GM23338 (cell line): ENCODE measurements around the gene NDUFA7. TPM values are rescaled to one million over a fixed set of nuclear protein-coding genes. Genes with fewer than 3 reads are reported as not detected.
A peak's percentile ranks its signal among the peaks of the same experiment; 100 is the strongest.

Experiments
- ATAC-seq: fragments of 200-7000 bp; cut with Tn5 transposase; 3 replicates; pipeline ENCODE4 v1.9.1; 2020
- DNase-seq: peaks from one replicate; pipeline ENCODE4 v3.0.0-alpha.2; 2015; ENCODE audit warnings: low spot score
- H2AFZ ChIP-seq: fragments of 200-600 bp; sonication (generic); 2 replicates; pipeline ENCODE4 v1.8.0; 2016; ENCODE audit warnings: antibody characterized with exemption, mild to moderate bottlenecking, moderate library complexity
- H3F3A ChIP-seq: fragments of 200-600 bp; sonication (generic); replicated peaks from 2 replicates; pipeline ENCODE4 v1.8.0; 2017; ENCODE audit warnings: antibody characterized with exemption, mixed run types, low read depth
- H3K27ac ChIP-seq: fragments of 200-600 bp; sonication (generic); 2 replicates; pipeline ENCODE4 v1.6.1; 2016; ENCODE audit warnings: low read depth
- H3K27me3 ChIP-seq: fragments of 200-600 bp; sonication (generic); 2 replicates; pipeline ENCODE4 v1.8.0; 2016; ENCODE audit warnings: mild to moderate bottlenecking, mixed run types, moderate library complexity; ENCODE audit not compliant: insufficient read depth
- H3K36me3 ChIP-seq: fragments of 200-600 bp; sonication (generic); 2 replicates; pipeline ENCODE4 v1.8.0; 2016; ENCODE audit warnings: mild to moderate bottlenecking; ENCODE audit not compliant: insufficient read depth
- H3K4me1 ChIP-seq: fragments of 200-600 bp; sonication (generic); 2 replicates; pipeline ENCODE4 v1.8.0; 2016; ENCODE audit warnings: mild to moderate bottlenecking, moderate library complexity; ENCODE audit not compliant: insufficient read depth
- H3K4me2 ChIP-seq: fragments of 200-600 bp; sonication (generic); 2 replicates; pipeline ENCODE4 v1.7.1; 2017; ENCODE audit warnings: mixed run types
- H3K4me3 ChIP-seq: fragments of 200-600 bp; sonication (generic); 2 replicates; pipeline ENCODE4 v1.6.1; 2016; ENCODE audit warnings: mixed run types
- H3K79me2 ChIP-seq: fragments of 200-600 bp; sonication (generic); replicated peaks from 2 replicates; pipeline ENCODE4 v1.8.0; 2017; ENCODE audit warnings: mild to moderate bottlenecking; ENCODE audit not compliant: insufficient read depth
- H3K9me2 ChIP-seq: fragments of 200-600 bp; sonication (generic); 2 replicates; pipeline ENCODE4 v1.8.0; 2017; ENCODE audit not compliant: insufficient read depth
- H4K20me1 ChIP-seq: fragments of 200-600 bp; sonication (generic); replicated peaks from 2 replicates; pipeline ENCODE4 v1.8.0; 2017; ENCODE audit warnings: mild to moderate bottlenecking; ENCODE audit not compliant: insufficient read depth
- H3K27ac Mint-ChIP-seq: 2 replicates; pipeline ENCODE4 v1.8.0; 2020; ENCODE audit warnings: inconsistent platforms, mild to moderate bottlenecking, moderate library complexity, mixed read lengths
- H3K27me3 Mint-ChIP-seq: 3 replicates; pipeline ENCODE4 v1.8.0; 2022; ENCODE audit warnings: low read depth, mild to moderate bottlenecking, moderate library complexity, mixed read lengths, inconsistent platforms; ENCODE audit not compliant: insufficient read depth, poor library complexity
- H3K36me3 Mint-ChIP-seq: 3 replicates; pipeline ENCODE4 v1.8.0; 2021; ENCODE audit warnings: low read depth, mild to moderate bottlenecking, inconsistent platforms, moderate library complexity, mixed read lengths
- H3K4me1 Mint-ChIP-seq: 3 replicates; pipeline ENCODE4 v1.8.0; 2020; ENCODE audit warnings: mild to moderate bottlenecking, inconsistent platforms, mixed read lengths
- H3K4me3 Mint-ChIP-seq: 3 replicates; pipeline ENCODE4 v1.8.0; 2021; ENCODE audit warnings: moderate library complexity, mild to moderate bottlenecking, inconsistent platforms, mixed read lengths
- H3K9me3 Mint-ChIP-seq: 3 replicates; pipeline ENCODE4 v1.8.0; 2020; ENCODE audit warnings: moderate library complexity, mild to moderate bottlenecking, inconsistent platforms, mixed read lengths
- CREB1 ChIP-seq: fragments of 250-450 bp; sonication (Bioruptor Pico); IDR thresholded peaks from 2 replicates; pipeline ENCODE4 v1.5.0; 2020; ENCODE audit warnings: low read depth, mild to moderate bottlenecking, moderate library complexity
- EZH2 ChIP-seq: fragments of 200-600 bp; sonication (generic); IDR thresholded peaks from one replicate; pipeline ENCODE4 v1.8.0; 2017; ENCODE audit warnings: antibody characterized with exemption, mild to moderate bottlenecking, low read depth; ENCODE audit not compliant: unreplicated experiment
- EZH2phosphoT487 ChIP-seq: fragments of 200-600 bp; sonication (generic); IDR thresholded peaks from one replicate; pipeline ENCODE4 v1.8.1; 2018; ENCODE audit warnings: antibody characterized with exemption; ENCODE audit not compliant: unreplicated experiment
- JUNB ChIP-seq: IDR thresholded peaks from one replicate; pipeline ENCODE4 v1.6.1; 2016; ENCODE audit warnings: antibody characterized with exemption; ENCODE audit not compliant: unreplicated experiment
- NANOG ChIP-seq: IDR thresholded peaks from 2 replicates; pipeline ENCODE4 v1.6.1; 2016; ENCODE audit warnings: antibody characterized with exemption, borderline replicate concordance
- POLR2AphosphoS5 ChIP-seq: IDR thresholded peaks from 2 replicates; pipeline ENCODE4 v1.6.1; 2016; ENCODE audit warnings: antibody characterized with exemption, low read depth
- REST ChIP-seq: IDR thresholded peaks from one replicate; pipeline ENCODE4 v1.6.1; 2018; ENCODE audit warnings: antibody characterized with exemption; ENCODE audit not compliant: unreplicated experiment
- STAT1 ChIP-seq: IDR thresholded peaks from one replicate; pipeline ENCODE4 v1.6.1; 2016; ENCODE audit warnings: antibody characterized with exemption; ENCODE audit not compliant: unreplicated experiment
- ZNF114 ChIP-seq: fragments of 250-450 bp; sonication (Bioruptor Pico); IDR thresholded peaks from 2 replicates; pipeline ENCODE4 v1.5.0; 2020; ENCODE audit warnings: mild to moderate bottlenecking, moderate library complexity
- ZNF331 ChIP-seq: fragments of 250-450 bp; sonication (Bioruptor Pico); IDR thresholded peaks from 2 replicates; pipeline ENCODE4 v1.5.0; 2020; ENCODE audit warnings: low read depth, mild to moderate bottlenecking, moderate library complexity
- ZNF462 ChIP-seq: fragments of 250-450 bp; sonication (Bioruptor Pico); IDR thresholded peaks from 2 replicates; pipeline ENCODE4 v1.5.0; 2020; ENCODE audit warnings: mild to moderate bottlenecking, moderate library complexity
- polyA plus RNA-seq: library from polyadenylated mRNA; unstranded; fragments of >200 nt; fragmentation: Nextera tagmentation; extraction: Ambion mirVana; gene quantifications from 2 replicates; pipeline ENCODE4 v1.2.1, GENCODE V29; 2016
- total RNA-seq: library from RNA; depleted of rRNA; stranded (reverse); fragments of >200 nt; shearing (Covaris generic); gene quantifications from 2 replicates; pipeline ENCODE4 v1.2.3, GENCODE V29; 2014
- TF ChIP-seq, protein P1 (sequence below): IDR thresholded peaks from 2 replicates; pipeline ENCODE4 v1.6.1; 2016; ENCODE audit warnings: antibody characterized with exemption
- TF ChIP-seq, protein P2 (sequence below), 2 experiments: fragments of 200-600 bp in 1 of 2; sonication (generic) in 1 of 2; conservative IDR thresholded peaks; 2 replicates each; pipeline versions ENCODE4 v1.5.1 to v1.6.1; 2016 to 2017; ENCODE audit warnings: antibody characterized with exemption in 2 of 2, low read depth in 2 of 2, mild to moderate bottlenecking in 2 of 2, moderate library complexity in 1 of 2

NDUFA7 gene
- total and polyA plus RNA-seq, 2 experiments from 2014 or later: 35.1 to 344 TPM

DNA sequence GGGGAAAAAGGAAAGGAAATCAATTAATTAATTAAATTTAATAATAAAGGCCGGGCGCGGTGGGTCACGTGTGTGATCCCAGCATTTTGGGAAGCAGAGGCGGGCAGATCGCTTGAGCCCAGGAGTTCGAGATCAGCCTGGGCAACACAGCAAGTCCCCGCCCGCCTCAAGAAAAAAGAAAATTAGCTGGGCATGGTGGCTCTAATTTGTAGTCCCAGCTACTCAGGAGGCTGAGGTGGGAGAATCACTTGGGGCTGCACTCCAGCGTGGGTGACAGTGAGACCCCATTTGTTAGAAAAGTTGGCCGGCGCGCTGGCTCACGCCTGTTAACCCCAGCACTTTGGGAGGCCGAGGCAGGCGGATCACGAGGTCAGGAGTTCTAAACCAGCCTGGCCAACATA lies 12.3 kb downstream of the NDUFA7 start:
- no peaks in the 10 kb centered on the region for H3K27me3 ChIP-seq
- Mint-ChIP-seq H3K9me3 (no peaks in the 10 kb centered on the region), H3K27me3 (peaks cover 14% of the 10 kb centered on the region), H3K27ac (peak overlapping the region; percentile 71; the same call in 1 of the 2 replicates), H3K4me3 (peak overlapping the region; percentile 90), H3K4me1 (peaks cover 13% of the 10 kb centered on the region), H3K36me3 (peaks cover 47% of the 10 kb centered on the region)
- H2AFZ ChIP-seq: no peak overlapping the region
- TF ChIP-seq ZNF331 (CRISPR knock-in tag) (no peak), STAT1 (no peak), ZNF462 (no peak), EZH2phosphoT487 (no peak), NANOG (no peak), CREB1 (CRISPR knock-in tag) (no peak), POLR2AphosphoS5 (no peak), JUNB (no peak), EZH2 (no peak), REST (no peak), ZNF114 (CRISPR knock-in tag) (no peak)
- TF ChIP-seq, protein P1, sequence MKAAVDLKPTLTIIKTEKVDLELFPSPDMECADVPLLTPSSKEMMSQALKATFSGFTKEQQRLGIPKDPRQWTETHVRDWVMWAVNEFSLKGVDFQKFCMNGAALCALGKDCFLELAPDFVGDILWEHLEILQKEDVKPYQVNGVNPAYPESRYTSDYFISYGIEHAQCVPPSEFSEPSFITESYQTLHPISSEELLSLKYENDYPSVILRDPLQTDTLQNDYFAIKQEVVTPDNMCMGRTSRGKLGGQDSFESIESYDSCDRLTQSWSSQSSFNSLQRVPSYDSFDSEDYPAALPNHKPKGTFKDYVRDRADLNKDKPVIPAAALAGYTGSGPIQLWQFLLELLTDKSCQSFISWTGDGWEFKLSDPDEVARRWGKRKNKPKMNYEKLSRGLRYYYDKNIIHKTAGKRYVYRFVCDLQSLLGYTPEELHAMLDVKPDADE: no peak
- TF ChIP-seq, protein P2, sequence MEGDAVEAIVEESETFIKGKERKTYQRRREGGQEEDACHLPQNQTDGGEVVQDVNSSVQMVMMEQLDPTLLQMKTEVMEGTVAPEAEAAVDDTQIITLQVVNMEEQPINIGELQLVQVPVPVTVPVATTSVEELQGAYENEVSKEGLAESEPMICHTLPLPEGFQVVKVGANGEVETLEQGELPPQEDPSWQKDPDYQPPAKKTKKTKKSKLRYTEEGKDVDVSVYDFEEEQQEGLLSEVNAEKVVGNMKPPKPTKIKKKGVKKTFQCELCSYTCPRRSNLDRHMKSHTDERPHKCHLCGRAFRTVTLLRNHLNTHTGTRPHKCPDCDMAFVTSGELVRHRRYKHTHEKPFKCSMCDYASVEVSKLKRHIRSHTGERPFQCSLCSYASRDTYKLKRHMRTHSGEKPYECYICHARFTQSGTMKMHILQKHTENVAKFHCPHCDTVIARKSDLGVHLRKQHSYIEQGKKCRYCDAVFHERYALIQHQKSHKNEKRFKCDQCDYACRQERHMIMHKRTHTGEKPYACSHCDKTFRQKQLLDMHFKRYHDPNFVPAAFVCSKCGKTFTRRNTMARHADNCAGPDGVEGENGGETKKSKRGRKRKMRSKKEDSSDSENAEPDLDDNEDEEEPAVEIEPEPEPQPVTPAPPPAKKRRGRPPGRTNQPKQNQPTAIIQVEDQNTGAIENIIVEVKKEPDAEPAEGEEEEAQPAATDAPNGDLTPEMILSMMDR (conservative IDR thresholded peaks at IDR 0.05; ENCODE audit: low read depth in 2 of 2): no peak
- no peaks in the 10 kb centered on the region for H3K36me3 ChIP-seq
- peaks cover 11% of the 10 kb centered on the region; the same call in 1 of the 2 replicates for H3K4me1 ChIP-seq
- DNase-seq (no peak), ATAC-seq (no peak)
- peak overlapping the region; percentile 85 for H3K27ac ChIP-seq
- peaks cover 3% of the 10 kb centered on the region; the same call in 1 of the 2 replicates for H4K20me1 ChIP-seq
- no peaks in the 10 kb centered on the region for H3K9me2 ChIP-seq
- peak overlapping the region; percentile 74 for H3K4me2 ChIP-seq
- H3F3A ChIP-seq: peaks cover 14% of the 10 kb centered on the region
- H3K4me3 ChIP-seq: peak overlapping the region; percentile 91
- H3K79me2 ChIP-seq: peaks cover 17% of the 10 kb centered on the region
